ENCODE results near the gene PCDHA10.
"Not testable (repeated sequence)": the region's sequence is repeated elsewhere in the genome, so short reads cannot be mapped to it uniquely, and the experiment has no call there.

Gene PCDHA10

GRCh38 chr5:140842798-140843733, 12.6 kb upstream of the PCDHA10 start:
- DNase-seq, result no peak

GRCh38 chr5:140848139-140849102, 7.3 kb upstream of the PCDHA10 start, which contains the start of gene PCDHA9:
PCDHA9 (plus strand) TSS chr5:140848382; CDS start chr5:140848496, 114 bp downstream.
- not testable (repeated sequence) for DNase-seq

- DNase-seq, result not testable (repeated sequence)
Observed at GRCh38 chr5:140849831-140850634, 5.7 kb upstream of the PCDHA10 start.

GRCh38 chr5:140857177-140857986, 1.7 kb downstream of the PCDHA10 start:
- no peak for DNase-seq

- no peak for DNase-seq
Observed at GRCh38 chr5:140857987-140858240, 2.2 kb downstream of the PCDHA10 start.

GRCh38 chr5:140862441-140863295, 7.0 kb downstream of the PCDHA10 start:
- DNase-seq, result no peak

GRCh38 chr5:140868721-140869554, 13.2 kb downstream of the PCDHA10 start, which contains the start of gene PCDHA11:
PCDHA11 (plus strand) TSS chr5:140868957; CDS start chr5:140869104, 147 bp downstream.
- DNase-seq, result no peak

- DNase-seq, result no peak
Observed at GRCh38 chr5:140869555-140869886, 13.8 kb downstream of the PCDHA10 start.

- no peak for DNase-seq
Observed at GRCh38 chr5:140870221-140871201, 14.8 kb downstream of the PCDHA10 start.

- DNase-seq, result no peak
Observed at GRCh38 chr5:140875085-140876065, 19.7 kb downstream of the PCDHA10 start, which contains the start of gene PCDHA12. PCDHA12 (plus strand) TSS chr5:140875308; CDS start chr5:140875473, 165 bp downstream.

GRCh38 chr5:140876541-140877261, 21.0 kb downstream of the PCDHA10 start:
- DNase-seq, result not testable (repeated sequence)

- no peak for DNase-seq
Observed at GRCh38 chr5:140877262-140877581, 21.5 kb downstream of the PCDHA10 start.

GRCh38 chr5:140881889-140882590, 26.3 kb downstream of the PCDHA10 start, which contains the start of gene PCDHA13:
PCDHA13 (plus strand) TSS chr5:140882124; CDS start chr5:140882269, 145 bp downstream.
- no peak for DNase-seq

GRCh38 chr5:140882591-140882899, 26.8 kb downstream of the PCDHA10 start:
- DNase-seq, result no peak

GRCh38 chr5:140883373-140883772, 27.7 kb downstream of the PCDHA10 start:
- no peak for DNase-seq
